ENCODE measurements around the gene MAP3K13. TPM values are rescaled to one million over a fixed set of nuclear protein-coding genes. Genes with fewer than 3 reads are reported as not detected.

MAP3K13 gene
- total RNA-seq, 6 experiments from 2014 or later: 20.9 to 28.4 (median 25.1) TPM

- Mint-ChIP-seq H3K4me1 (ENCODE audit: low read depth) (0 out of 2 replicates have a peak, but pooled peaks cover 5% of the 10 kb centered on the region), H3K9me3 (no peaks in the 10 kb centered on the region), H3K27ac (no peak overlapping the region), H3K36me3 (ENCODE audit: low read depth) (no peaks in the 10 kb centered on the region), H3K27me3 (ENCODE audit: insufficient read depth) (peaks cover 31% of the 10 kb centered on the region), H3K4me3 (no peak overlapping the region)
- no peak for DNase-seq
- TF ChIP-seq CTCF (IDR thresholded peaks at IDR 0.05): no peak
Measured at GRCh38 chr3:185502987-185503386, 140.1 kb downstream of the MAP3K13 start.

GRCh38 chr3:185503521-185503920 lies 140.6 kb downstream of the MAP3K13 start:
- H3K27me3 Mint-ChIP-seq (ENCODE audit: insufficient read depth): peaks cover 31% of the 10 kb centered on the region
- H3K9me3 Mint-ChIP-seq: no peaks in the 10 kb centered on the region
- H3K27ac Mint-ChIP-seq: no peak overlapping the region
- H3K4me3 Mint-ChIP-seq: no peak overlapping the region
- 0 out of 2 replicates have a peak, but pooled peaks cover 5% of the 10 kb centered on the region for H3K4me1 Mint-ChIP-seq (ENCODE audit: low read depth)
- no peak for TF ChIP-seq CTCF (IDR thresholded peaks at IDR 0.05)
- no peak for DNase-seq
- no peaks in the 10 kb centered on the region for H3K36me3 Mint-ChIP-seq (ENCODE audit: low read depth)

DNA sequence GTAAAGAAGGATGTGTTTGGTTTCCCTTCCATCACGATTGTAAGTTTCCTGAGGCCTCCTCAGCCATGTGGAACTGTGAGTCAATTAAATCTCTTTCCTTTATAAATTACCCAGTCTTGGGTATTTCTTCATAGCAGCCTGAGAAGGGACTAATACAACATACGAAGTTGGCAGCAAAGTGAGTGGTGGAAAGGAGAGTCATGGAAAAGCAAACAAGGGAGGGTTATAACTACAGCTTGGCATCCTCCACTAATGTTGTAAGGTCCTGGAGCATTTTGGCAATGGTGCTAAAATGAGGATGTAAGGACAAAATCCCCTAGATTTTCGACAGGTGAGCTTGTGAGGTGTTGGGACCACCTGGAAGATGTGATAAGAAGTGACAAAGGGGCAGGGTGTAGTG lies 141.7 kb downstream of the MAP3K13 start:
- no peaks in the 10 kb centered on the region for H3K4me1 Mint-ChIP-seq (ENCODE audit: low read depth)
- no peaks in the 10 kb centered on the region for H3K36me3 Mint-ChIP-seq (ENCODE audit: low read depth)
- no peak overlapping the region for H3K27ac Mint-ChIP-seq
- TF ChIP-seq CTCF (IDR thresholded peaks at IDR 0.05): no peak
- no peaks in the 10 kb centered on the region for H3K9me3 Mint-ChIP-seq
- H3K27me3 Mint-ChIP-seq (ENCODE audit: insufficient read depth): peaks cover 31% of the 10 kb centered on the region
- no peak for DNase-seq
- no peak overlapping the region for H3K4me3 Mint-ChIP-seq

DNA sequence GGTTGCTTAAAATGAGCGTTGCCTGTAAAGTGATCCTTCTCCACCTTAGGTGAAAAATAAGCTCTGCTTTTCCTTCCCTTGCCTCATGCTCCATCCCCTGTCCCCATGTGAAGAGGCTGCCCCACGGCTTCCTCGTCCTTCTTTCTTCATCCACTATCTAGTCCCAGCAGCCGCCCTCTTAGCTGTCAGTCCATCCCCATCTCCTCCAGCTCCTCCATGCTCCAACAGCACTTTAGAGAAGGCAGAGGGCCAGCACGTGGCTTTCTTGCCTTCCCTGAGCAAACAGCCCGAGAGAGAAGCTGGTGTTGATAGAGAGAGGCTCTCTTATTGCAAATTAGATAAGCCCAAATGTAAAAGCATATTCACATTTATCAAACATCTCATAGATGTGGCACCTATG lies 144.9 kb downstream of the MAP3K13 start:
- no peak for DNase-seq
- H3K27ac Mint-ChIP-seq: no peak overlapping the region
- no peak overlapping the region for H3K4me3 Mint-ChIP-seq
- H3K9me3 Mint-ChIP-seq: no peaks in the 10 kb centered on the region
- H3K36me3 Mint-ChIP-seq (ENCODE audit: low read depth): no peaks in the 10 kb centered on the region
- no peaks in the 10 kb centered on the region for H3K4me1 Mint-ChIP-seq (ENCODE audit: low read depth)
- no peak for TF ChIP-seq CTCF (IDR thresholded peaks at IDR 0.05)
- peaks cover 29% of the 10 kb centered on the region for H3K27me3 Mint-ChIP-seq (ENCODE audit: insufficient read depth)

DNA sequence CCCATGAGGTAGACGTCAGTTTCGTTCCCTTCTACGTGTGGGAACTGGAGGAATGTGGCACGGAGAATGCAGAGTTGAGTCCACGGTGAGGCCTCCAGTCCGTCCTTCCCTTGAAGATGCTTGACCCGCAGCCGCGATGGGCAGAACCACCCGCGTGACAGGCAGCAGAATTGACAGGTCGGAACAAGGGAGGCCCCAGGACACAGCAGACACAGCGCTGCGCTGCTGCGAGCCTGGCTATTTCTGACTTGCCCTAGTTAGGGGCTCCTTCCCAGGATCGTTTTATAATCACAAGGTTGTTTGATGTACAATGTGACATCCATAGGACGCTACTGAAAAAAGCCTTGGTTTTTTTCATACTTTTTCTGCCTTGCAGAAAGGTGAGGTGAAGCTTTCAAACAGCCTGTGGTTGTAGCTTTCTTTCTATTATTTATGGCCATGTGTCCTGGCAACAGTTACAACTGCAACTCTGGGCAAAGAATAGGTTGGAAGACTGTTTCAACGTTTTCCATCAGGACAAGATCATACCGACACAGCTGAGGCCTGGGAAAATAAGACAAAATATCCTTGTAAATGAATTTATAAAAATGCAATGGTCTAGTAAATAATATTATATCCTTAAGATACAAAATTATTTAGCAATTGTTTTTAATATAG lies 145.5 kb downstream of the MAP3K13 start:
- no peak overlapping the region for H3K4me3 Mint-ChIP-seq
- no peaks in the 10 kb centered on the region for H3K4me1 Mint-ChIP-seq (ENCODE audit: low read depth)
- H3K27me3 Mint-ChIP-seq (ENCODE audit: insufficient read depth): peaks cover 23% of the 10 kb centered on the region
- no peaks in the 10 kb centered on the region for H3K9me3 Mint-ChIP-seq
- no peak for DNase-seq
- no peaks in the 10 kb centered on the region for H3K36me3 Mint-ChIP-seq (ENCODE audit: low read depth)
- TF ChIP-seq CTCF (IDR thresholded peaks at IDR 0.05): no peak
- H3K27ac Mint-ChIP-seq: no peak overlapping the region
